ENCODE measurements around the gene CISD2.
"Not testable (repeated sequence)": the region's sequence is repeated elsewhere in the genome, so short reads cannot be mapped to it uniquely, and the experiment has no call there.

CISD2 gene

GRCh38 chr4:102868781-102869568 lies at the start of gene CISD2:
TSS of gene CISD2 (plus strand) at chr4:102868992. CDS start at chr4:102869085, 93 bp downstream.
- DNase-seq (ENCODE audit: low spot score): peak; percentile 88

GRCh38 chr4:102819100-102819499 lies 49.7 kb upstream of the CISD2 start:
- not testable (repeated sequence) for DNase-seq (ENCODE audit: low spot score)

- DNase-seq (ENCODE audit: low spot score): peak; percentile 58
Observed at GRCh38 chr4:102819588-102820365, 49.0 kb upstream of the CISD2 start.

- no peak for DNase-seq (ENCODE audit: low spot score)
Observed at GRCh38 chr4:102823464-102823863, 45.3 kb upstream of the CISD2 start.

- DNase-seq (ENCODE audit: low spot score): no peak
Observed at GRCh38 chr4:102823897-102824296, 44.9 kb upstream of the CISD2 start.

GRCh38 chr4:102824398-102824797 lies 44.4 kb upstream of the CISD2 start:
- no peak for DNase-seq (ENCODE audit: low spot score)

- peak; percentile 45 for DNase-seq (ENCODE audit: low spot score)
Observed at GRCh38 chr4:102825261-102826091, 43.3 kb upstream of the CISD2 start.

GRCh38 chr4:102826105-102826889 lies 42.5 kb upstream of the CISD2 start:
- no peak for DNase-seq (ENCODE audit: low spot score)

GRCh38 chr4:102826890-102827673 lies 41.7 kb upstream of the CISD2 start, which contains the start of gene UBE2D3:
TSS of gene UBE2D3 (minus strand) at chr4:102827551. CDS start at chr4:102826508, 1,043 bp downstream.
- DNase-seq (ENCODE audit: low spot score): peak; percentile 95

GRCh38 chr4:102827674-102828496 lies 40.9 kb upstream of the CISD2 start:
- DNase-seq (ENCODE audit: low spot score): peak; percentile 100

- no peak for DNase-seq (ENCODE audit: low spot score)
Observed at GRCh38 chr4:102828497-102828808, 40.3 kb upstream of the CISD2 start.

GRCh38 chr4:102829803-102830202 lies 39.0 kb upstream of the CISD2 start:
- DNase-seq (ENCODE audit: low spot score): no peak

- no peak for DNase-seq (ENCODE audit: low spot score)
Observed at GRCh38 chr4:102832105-102832504, 36.7 kb upstream of the CISD2 start.

- no peak for DNase-seq (ENCODE audit: low spot score)
Observed at GRCh38 chr4:102832667-102833066, 36.1 kb upstream of the CISD2 start.

GRCh38 chr4:102836596-102836995 lies 32.2 kb upstream of the CISD2 start:
- no peak for DNase-seq (ENCODE audit: low spot score)

- DNase-seq (ENCODE audit: low spot score): no peak
Observed at GRCh38 chr4:102842367-102842766, 26.4 kb upstream of the CISD2 start.

GRCh38 chr4:102843273-102843672 lies 25.5 kb upstream of the CISD2 start:
- no peak for DNase-seq (ENCODE audit: low spot score)

- DNase-seq (ENCODE audit: low spot score): no peak
Observed at GRCh38 chr4:102843938-102844337, 24.9 kb upstream of the CISD2 start.

- DNase-seq (ENCODE audit: low spot score): no peak
Observed at GRCh38 chr4:102847687-102848086, 21.1 kb upstream of the CISD2 start.

GRCh38 chr4:102849579-102850104 lies 19.1 kb upstream of the CISD2 start:
- no peak for DNase-seq (ENCODE audit: low spot score)

Measured in CD4-positive, alpha-beta T cell treated with Interleukin-2 at 100 ng/mL for 4 hours (primary cell).